Endothelial cell of umbilical vein (primary cell): ENCODE measurements around the gene PLCB4. TPM values are rescaled to one million over a fixed set of nuclear protein-coding genes. Genes with fewer than 3 reads are reported as not detected.

ENCODE experiments used
- BruUV-seq: library from RNA; stranded (reverse); fragments of 400-500 nt; replicated peaks from 2 replicates; lab custom pipeline; 2021; lab: Mats Ljungman, UMichigan
- CTCF ChIA-PET: fragments of 300-600, 350-600 bp; sonication (Branson Sonifier 250); formaldehyde crosslinking; loops from one replicate; lab custom pipeline; 2021; ENCODE audit warnings: antibody characterized with exemption, inconsistent platforms; lab: Charles Lee
- POLR2A ChIA-PET: fragments of 300-600, 350-600 bp; sonication (Branson Sonifier 250); formaldehyde crosslinking; loops from one replicate; lab custom pipeline; 2021; ENCODE audit warnings: antibody characterized with exemption, inconsistent platforms; lab: Charles Lee
- DNase-seq: peaks from one replicate; pipeline ENCODE4 v3.0.0-alpha.2; 2011; ENCODE audit warnings: low read depth, low spot score
- FAIRE-seq: peaks from 2 replicates; lab custom pipeline; 2011; peaks lifted over from hg19 to GRCh38; lab: Jason Lieb, UNC
- H2AFZ ChIP-seq: 2 replicates; pipeline ENCODE4 v1.6.0; 2012; ENCODE audit warnings: low read depth, low read length, control low read depth, inconsistent platforms
- H3K27ac ChIP-seq: 2 replicates; pipeline ENCODE4 v1.5.1; 2011; ENCODE audit warnings: low read depth, mild to moderate bottlenecking, control low read depth, low read length, moderate library complexity; ENCODE audit not compliant: insufficient read depth
- H3K27me3 ChIP-seq, 2 experiments: 2 replicates each; pipeline versions ENCODE4 v1.6.0 to v1.6.1; 2011; ENCODE audit warnings: low read length in 2 of 2, mixed read lengths in 1 of 2; ENCODE audit not compliant: control insufficient read depth in 2 of 2, insufficient read depth in 2 of 2
- H3K36me3 ChIP-seq, 2 experiments: 2 replicates in 1 of 2; 3 replicates in 1 of 2; pipeline ENCODE4 v1.5.1; 2011; ENCODE audit warnings: low read length in 2 of 2, mild to moderate bottlenecking in 1 of 2, moderate library complexity in 1 of 2; ENCODE audit not compliant: control insufficient read depth in 2 of 2, insufficient read depth in 2 of 2; ENCODE audit errors: extremely low read depth in 1 of 2
- H3K4me1 ChIP-seq: 3 replicates; pipeline ENCODE4 v1.5.1; 2011; ENCODE audit warnings: mild to moderate bottlenecking, low read length; ENCODE audit not compliant: control insufficient read depth, insufficient read depth; ENCODE audit errors: extremely low read depth
- H3K4me2 ChIP-seq: 2 replicates; pipeline ENCODE4 v1.6.1; 2011; ENCODE audit warnings: low read length, control low read depth, mixed read lengths; ENCODE audit not compliant: insufficient read depth
- H3K4me3 ChIP-seq, 3 experiments: fragments of 200-600 bp in 1 of 3; sonication (generic), shearing (Covaris generic) in 1 of 3; replicated peaks in 1 of 3; 2 replicates each; pipeline ENCODE4 v1.5.1; 2011 to 2016; ENCODE audit warnings: control low read depth in 3 of 3, low read length in 3 of 3, mild to moderate bottlenecking in 2 of 3, inconsistent platforms in 1 of 3, low read depth in 1 of 3, moderate library complexity in 1 of 3; ENCODE audit not compliant: insufficient read depth in 1 of 3
- H3K79me2 ChIP-seq: 2 replicates; pipeline ENCODE4 v1.6.0; 2012; ENCODE audit warnings: low read length, inconsistent platforms; ENCODE audit not compliant: control insufficient read depth, insufficient read depth
- H3K9ac ChIP-seq: replicated peaks from 2 replicates; pipeline ENCODE3; 2011; ENCODE audit warnings: low read length, control low read depth; ENCODE audit not compliant: insufficient read depth; ENCODE audit errors: extremely low read depth
- H3K9me1 ChIP-seq: replicated peaks from 3 replicates; pipeline ENCODE4 v1.6.0; 2011; ENCODE audit warnings: mild to moderate bottlenecking, low read length; ENCODE audit not compliant: control insufficient read depth, insufficient read depth; ENCODE audit errors: extremely low read depth
- H3K9me3 ChIP-seq: replicated peaks from 2 replicates; pipeline ENCODE4 v1.5.1; 2012; ENCODE audit warnings: low read length, inconsistent platforms; ENCODE audit not compliant: control insufficient read depth, insufficient read depth
- H4K20me1 ChIP-seq: replicated peaks from 2 replicates; pipeline ENCODE3; 2011; ENCODE audit warnings: mild to moderate bottlenecking, low read length; ENCODE audit not compliant: control insufficient read depth, insufficient read depth; ENCODE audit errors: extremely low read depth
- CTCF ChIP-seq, 2 donors: IDR thresholded peaks; 1 replicate in 1 of 2; 2 replicates in 1 of 2; pipeline ENCODE4 v1.5.1; 2011; ENCODE audit warnings: low read length in 2 of 2, mild to moderate bottlenecking in 2 of 2, moderate library complexity in 2 of 2, control low read depth in 1 of 2, inconsistent platforms in 1 of 2, low read depth in 1 of 2; ENCODE audit not compliant: insufficient read depth in 1 of 2; ENCODE audit errors: extremely low read depth in 1 of 2
- GATA2 ChIP-seq: IDR thresholded peaks from 2 replicates; pipeline ENCODE4 v1.7.0; 2011; ENCODE audit warnings: low read depth, mild to moderate bottlenecking, moderate library complexity, mixed read lengths, low read length; ENCODE audit not compliant: insufficient read length, insufficient read depth
- MYC ChIP-seq: IDR thresholded peaks from one replicate; pipeline ENCODE4 v1.6.1; 2011; ENCODE audit warnings: mild to moderate bottlenecking, low read depth, low read length
- POLR2AphosphoS5 ChIP-seq: IDR thresholded peaks from 2 replicates; pipeline ENCODE4 v1.6.1; 2012; ENCODE audit warnings: low read depth, mild to moderate bottlenecking, control low read depth, low read length, moderate library complexity; ENCODE audit not compliant: insufficient read depth
- dilution Hi-C: fragments of 300-500 bp; cut with MboI; formaldehyde crosslinking; loops from one replicate; pipeline ENCODE4 v1.15.0; 2019; ENCODE audit warnings: low sequenced_read_pairs; ENCODE audit not compliant: extremely low pct_ligation_motif_present
- intact Hi-C: fragments of 100-400 bp; cut with micrococcal nuclease; formaldehyde crosslinking; loops from one replicate; pipeline ENCODE4 v1.10.0; 2022
- polyA plus RNA-seq, 4 experiments: library from polyadenylated mRNA; depleted of rRNA in 3 of 4; stranded (reverse) in 3 of 4; unstranded in 1 of 4; fragments of >200 nt; gene quantifications; 2 replicates each; pipeline versions ENCODE4 v1.2.1 to v1.2.3, GENCODE V29; 2011 to 2012; ENCODE audit warnings: missing spikeins in 1 of 4
- total RNA-seq: library from RNA; stranded (reverse); gene quantifications from 2 replicates; pipeline ENCODE4 v1.2.3, GENCODE V29; 2021

The PLCB4 gene
- total and polyA plus RNA-seq, 2 donors (not counting 3 experiments of a cell fraction or from before 2014, with no cell fraction given), result 0.37 to 1.7 TPM

GRCh38 chr20:9342651-9343050 lies 273.8 kb downstream of the PLCB4 start:
- POLR2A ChIA-PET, result no interaction called here
- no TSS peak for BruUV-seq
- TF ChIP-seq CTCF (IDR thresholded peaks at IDR 0.05; ENCODE audit: extremely low read depth in 1 of 2, insufficient read depth in 1 of 2, low read depth in 1 of 2, low read length in 2 of 2) (no peak), MYC (no peak), GATA2 (no peak), POLR2AphosphoS5 (no peak)
- Histone ChIP-seq H3K27ac (no peak overlapping the region), H3K9ac (no peak overlapping the region), H3K27me3 (no peaks in the 10 kb centered on the region), H3K4me1 (peaks cover 8% of the 10 kb centered on the region), H3K79me2 (no peaks in the 10 kb centered on the region), H3K9me1 (no peaks in the 10 kb centered on the region), H3K4me3 (no peak overlapping the region), H3K9me3 (no peaks in the 10 kb centered on the region), H3K36me3 (no peaks in the 10 kb centered on the region), H2AFZ (no peak overlapping the region), H3K4me2 (no peak overlapping the region), H4K20me1 (no peaks in the 10 kb centered on the region)
- FAIRE-seq (no peak), DNase-seq (no peak)
- intact Hi-C loops, result no loop called here
- CTCF ChIA-PET, result no interaction called here
- dilution Hi-C loops, result no loop called here
